ENCODE results near the gene ITGB4. TPM values are rescaled to one million over a fixed set of nuclear protein-coding genes. Genes with fewer than 3 reads are reported as not detected.

ITGB4 gene
- total RNA-seq, 2 experiments from 2014 or later, result 0.69 to 1.8 TPM

DNA sequence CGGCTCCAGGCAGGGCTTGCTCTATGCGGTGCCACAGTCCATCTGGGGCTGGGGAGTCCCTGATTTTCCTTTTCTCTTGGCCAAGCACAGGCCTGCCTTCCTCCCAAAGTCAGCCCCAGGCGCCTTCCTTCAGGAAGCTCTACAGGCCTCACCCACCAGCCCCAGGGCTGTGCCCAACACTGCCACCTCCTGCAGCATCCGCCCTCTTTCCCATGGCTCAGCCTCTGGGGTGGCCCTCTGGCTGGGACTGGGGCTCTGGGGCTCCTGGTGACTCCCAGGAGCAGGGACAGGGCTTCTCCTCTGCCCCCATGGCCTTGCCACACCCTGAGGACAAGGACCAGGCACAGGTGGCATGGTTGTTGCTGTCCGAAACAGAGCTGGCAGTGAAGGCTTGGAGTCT, 817 bp downstream of the ITGB4 start:
- POLR2A ChIA-PET, result interaction anchor here (1.2 kb wide), 1 partner anchor 9 kb away, joined by 4 read pairs; no protein-coding TSS in a partner anchor

DNA sequence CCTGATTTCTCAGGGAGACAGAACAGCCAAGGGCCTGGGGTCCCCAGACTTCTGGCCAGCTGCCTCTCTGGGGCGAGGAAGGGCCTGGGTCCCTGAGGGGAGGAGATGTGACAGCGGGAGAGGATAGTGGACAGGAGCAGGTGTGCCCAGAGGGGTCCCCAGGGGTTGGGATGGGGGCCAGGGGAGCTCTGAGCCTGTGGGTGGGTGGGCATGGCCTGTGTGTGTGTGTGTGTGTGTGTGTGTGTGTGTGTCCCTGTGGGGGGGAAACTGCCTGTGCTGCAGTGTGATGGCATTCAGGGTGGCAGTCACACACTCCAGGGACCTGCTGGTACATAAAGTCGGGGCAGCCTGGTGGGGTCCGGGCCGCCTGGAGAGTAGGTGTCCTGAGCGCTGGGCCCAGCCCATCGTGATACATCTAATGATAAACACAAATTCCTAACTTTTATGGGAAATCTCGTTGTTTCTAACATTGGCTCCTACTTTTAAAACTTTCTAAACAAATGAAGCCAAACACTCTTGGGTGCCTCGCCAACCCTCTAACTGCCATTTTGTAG, 1.4 kb downstream of the ITGB4 start:
- TF ChIP-seq, protein P1, sequence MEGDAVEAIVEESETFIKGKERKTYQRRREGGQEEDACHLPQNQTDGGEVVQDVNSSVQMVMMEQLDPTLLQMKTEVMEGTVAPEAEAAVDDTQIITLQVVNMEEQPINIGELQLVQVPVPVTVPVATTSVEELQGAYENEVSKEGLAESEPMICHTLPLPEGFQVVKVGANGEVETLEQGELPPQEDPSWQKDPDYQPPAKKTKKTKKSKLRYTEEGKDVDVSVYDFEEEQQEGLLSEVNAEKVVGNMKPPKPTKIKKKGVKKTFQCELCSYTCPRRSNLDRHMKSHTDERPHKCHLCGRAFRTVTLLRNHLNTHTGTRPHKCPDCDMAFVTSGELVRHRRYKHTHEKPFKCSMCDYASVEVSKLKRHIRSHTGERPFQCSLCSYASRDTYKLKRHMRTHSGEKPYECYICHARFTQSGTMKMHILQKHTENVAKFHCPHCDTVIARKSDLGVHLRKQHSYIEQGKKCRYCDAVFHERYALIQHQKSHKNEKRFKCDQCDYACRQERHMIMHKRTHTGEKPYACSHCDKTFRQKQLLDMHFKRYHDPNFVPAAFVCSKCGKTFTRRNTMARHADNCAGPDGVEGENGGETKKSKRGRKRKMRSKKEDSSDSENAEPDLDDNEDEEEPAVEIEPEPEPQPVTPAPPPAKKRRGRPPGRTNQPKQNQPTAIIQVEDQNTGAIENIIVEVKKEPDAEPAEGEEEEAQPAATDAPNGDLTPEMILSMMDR (IDR thresholded peaks at IDR 0.05), result no peak
- H3K27me3 Mint-ChIP-seq, result peaks cover 6% of the 10 kb centered on the region
- H3K4me3 Mint-ChIP-seq, result no peak overlapping the region
- H3K4me1 Mint-ChIP-seq (ENCODE audit: low read depth), result peaks cover 3% of the 10 kb centered on the region
- H3K27ac Mint-ChIP-seq, result no peak overlapping the region
- no peaks in the 10 kb centered on the region for H3K36me3 Mint-ChIP-seq (ENCODE audit: low read depth)
- no peaks in the 10 kb centered on the region for H3K9me3 Mint-ChIP-seq
- intact Hi-C loops (cut with micrococcal nuclease), result no loop called here
- POLR2A ChIA-PET, result interaction anchor here (1.2 kb wide), 1 partner anchor 9 kb away, joined by 4 read pairs; no protein-coding TSS in a partner anchor
- ATAC-seq (no peak), DNase-seq (no peak)
- CTCF ChIA-PET, result interaction anchor here (0.6 to 22.4 kb wide), 2 partner anchors 27 to 47 kb away, joined by 3 to 217 read pairs; no protein-coding TSS in a partner anchor

More for the DNA sequence above, 817 bp downstream of the ITGB4 start:
- intact Hi-C loops (cut with micrococcal nuclease), result no loop called here
- Mint-ChIP-seq H3K36me3 (ENCODE audit: low read depth) (no peaks in the 10 kb centered on the region), H3K27me3 (peaks cover 6% of the 10 kb centered on the region), H3K27ac (no peak overlapping the region), H3K4me1 (ENCODE audit: low read depth) (peaks cover 3% of the 10 kb centered on the region), H3K9me3 (no peaks in the 10 kb centered on the region), H3K4me3 (no peak overlapping the region)
- CTCF ChIA-PET, result interaction anchor here (0.6 to 22.4 kb wide), 2 partner anchors 27 to 47 kb away, joined by 3 to 217 read pairs; no protein-coding TSS in a partner anchor
- DNase-seq (no peak), ATAC-seq (no peak)
- TF ChIP-seq, protein P1 (IDR thresholded peaks at IDR 0.05), result no peak

DNA sequence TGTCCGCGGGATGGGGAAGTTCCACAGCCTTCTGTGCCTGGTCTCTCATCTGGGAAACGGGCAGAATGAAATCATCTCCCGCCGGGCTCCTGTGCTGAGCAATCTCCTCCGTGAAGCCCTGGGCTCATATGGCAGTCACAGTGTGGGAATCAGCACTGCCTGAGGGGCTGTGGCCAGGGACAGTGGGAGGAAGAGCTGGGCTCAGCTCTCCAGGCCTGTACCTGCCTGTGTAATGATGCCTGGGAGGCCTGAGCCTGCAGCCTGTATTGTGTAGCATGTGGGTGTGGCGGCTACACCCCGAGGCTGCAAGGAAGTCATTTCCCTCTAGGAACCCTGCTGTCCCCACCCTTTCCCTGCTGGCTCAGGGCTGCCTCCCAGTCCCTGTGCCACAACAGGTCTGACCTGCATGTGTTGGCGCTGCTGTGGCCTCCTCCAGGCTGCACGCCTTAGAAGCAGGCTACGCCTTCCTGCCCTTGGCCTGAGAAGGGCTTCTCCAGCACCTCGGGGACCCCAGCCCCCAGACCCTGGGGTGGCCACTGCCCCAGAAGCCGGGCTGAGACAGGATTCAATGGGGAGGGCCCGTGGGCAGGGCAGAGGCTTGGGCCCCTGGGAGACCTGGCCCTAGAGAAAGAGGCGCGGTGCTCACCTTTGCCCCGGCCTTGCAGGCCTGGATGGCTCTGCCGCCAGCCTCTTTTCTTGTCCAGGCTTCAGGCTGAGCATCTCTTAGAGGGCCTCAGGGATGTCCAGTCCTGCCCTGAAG, 2.1 kb downstream of the ITGB4 start:
- intact Hi-C loops (cut with micrococcal nuclease), result no loop called here
- CTCF ChIA-PET, result interaction anchor here (22.4 kb wide), 1 partner anchor 26 kb away, joined by 217 read pairs; no protein-coding TSS in a partner anchor
- no peak overlapping the region for H3K27ac Mint-ChIP-seq

DNA sequence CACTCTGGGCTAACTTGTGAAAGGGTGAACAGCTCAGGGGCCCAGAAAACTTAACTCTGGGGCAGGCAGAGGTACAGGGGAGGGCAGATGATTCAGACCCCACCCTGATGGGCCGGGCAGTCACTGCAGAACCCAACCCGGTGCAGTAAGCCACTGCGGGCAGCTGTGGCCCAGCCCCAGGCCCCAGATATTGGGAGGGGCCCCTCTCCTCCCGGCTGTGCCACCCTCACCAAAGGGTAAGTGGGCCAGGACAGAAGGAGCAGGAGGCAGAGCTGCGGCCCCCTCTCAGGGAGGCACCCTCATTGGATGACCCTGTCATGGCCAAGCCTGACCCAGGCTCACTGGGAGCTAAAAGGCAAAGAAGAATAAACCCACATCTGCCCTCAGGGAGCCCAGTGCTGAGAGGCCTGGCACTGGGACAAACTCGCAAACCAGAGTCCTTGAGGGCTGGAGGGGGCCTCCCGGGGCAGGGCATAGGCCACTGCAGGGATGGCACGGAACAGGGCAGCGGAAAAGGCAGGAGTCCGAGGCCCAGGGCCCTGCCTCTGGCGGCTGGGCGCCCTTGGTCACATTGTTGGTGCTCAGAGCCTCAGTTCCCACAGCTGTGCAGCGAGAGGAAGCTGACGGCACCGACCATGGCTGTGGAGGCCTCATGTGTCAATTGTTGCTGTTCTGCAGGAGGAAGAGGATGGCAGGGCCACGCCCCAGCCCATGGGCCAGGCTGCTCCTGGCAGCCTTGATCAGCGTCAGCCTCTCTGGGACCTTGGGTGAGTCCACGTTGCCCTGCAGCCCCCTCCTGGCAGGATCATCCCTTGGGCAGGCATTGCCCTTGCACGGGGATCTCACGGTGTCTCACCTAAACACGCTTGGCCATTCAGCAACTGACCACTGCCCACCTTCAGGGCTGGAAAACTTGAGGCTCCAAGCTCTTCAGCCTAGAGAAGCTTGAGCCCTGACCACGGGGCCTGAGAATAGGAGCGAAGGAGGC, 3.1 kb downstream of the ITGB4 start:
- DNase-seq (no peak), ATAC-seq (no peak)
- H3K27ac Mint-ChIP-seq, result no peak overlapping the region
- H3K4me3 Mint-ChIP-seq, result no peak overlapping the region
- H3K27me3 Mint-ChIP-seq, result peaks cover 4% of the 10 kb centered on the region
- ChIA-PET CTCF (interaction anchor here (22.4 kb wide), 1 partner anchor 25 kb away, joined by 217 read pairs; no protein-coding TSS in a partner anchor), POLR2A (interaction anchor here (1.7 kb wide), 1 partner anchor 52 kb away, joined by 5 read pairs; no protein-coding TSS in a partner anchor)
- intact Hi-C loops (cut with micrococcal nuclease), result no loop called here
- peaks cover 3% of the 10 kb centered on the region for H3K4me1 Mint-ChIP-seq (ENCODE audit: low read depth)
- TF ChIP-seq, protein P1 (IDR thresholded peaks at IDR 0.05), result no peak
- H3K9me3 Mint-ChIP-seq, result no peaks in the 10 kb centered on the region
- H3K36me3 Mint-ChIP-seq (ENCODE audit: low read depth), result no peaks in the 10 kb centered on the region

More for the DNA sequence above, 2.1 kb downstream of the ITGB4 start:
- DNase-seq, result no peak
- Mint-ChIP-seq H3K9me3 (no peaks in the 10 kb centered on the region), H3K27me3 (peaks cover 6% of the 10 kb centered on the region), H3K4me3 (no peak overlapping the region), H3K4me1 (ENCODE audit: low read depth) (peaks cover 3% of the 10 kb centered on the region), H3K36me3 (ENCODE audit: low read depth) (no peaks in the 10 kb centered on the region)
- ATAC-seq, result no peak
- POLR2A ChIA-PET, result no interaction called here
- TF ChIP-seq, protein P1 (IDR thresholded peaks at IDR 0.05), result no peak
